Right hindlimb (tissue), 1 donor: ENCODE data around the gene XG.
"Not testable (repeated sequence)": the region's sequence is repeated elsewhere in the genome, so short reads cannot be mapped to it uniquely, and the experiment has no call there.

ENCODE experiments used
- DNase-seq: peaks from one replicate; pipeline ENCODE4 v3.0.0-alpha.2; 2018

Gene XG

GRCh38 chrX:2781698-2782097 lies 29.9 kb downstream of the XG start:
- DNase-seq: no peak

DNA sequence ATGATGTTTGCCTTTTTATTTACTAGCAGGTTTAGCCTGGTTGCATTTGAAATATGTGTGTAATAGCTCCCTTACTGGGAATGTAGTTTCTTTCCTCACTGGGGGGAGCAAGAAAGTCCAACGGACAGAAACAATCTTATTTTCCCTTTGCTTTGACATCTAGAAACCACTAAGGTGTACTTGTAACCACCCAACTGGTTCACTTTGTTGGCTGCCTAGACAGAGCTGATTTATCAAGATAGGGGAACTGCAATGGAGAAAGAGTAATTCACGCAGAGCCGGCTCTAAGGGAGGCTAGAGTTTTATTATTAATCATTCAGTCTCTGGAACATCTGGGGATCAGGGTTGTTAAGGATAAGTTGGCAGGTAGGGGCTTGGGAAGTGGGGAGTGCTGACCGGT lies 30.3 kb downstream of the XG start:
- no peak for DNase-seq

GRCh38 chrX:2782778-2783177 lies 30.9 kb downstream of the XG start:
- DNase-seq: no peak

GRCh38 chrX:2784026-2784425 lies 32.2 kb downstream of the XG start:
- no peak for DNase-seq

GRCh38 chrX:2785538-2785937 lies 33.7 kb downstream of the XG start:
- DNase-seq: no peak

DNA sequence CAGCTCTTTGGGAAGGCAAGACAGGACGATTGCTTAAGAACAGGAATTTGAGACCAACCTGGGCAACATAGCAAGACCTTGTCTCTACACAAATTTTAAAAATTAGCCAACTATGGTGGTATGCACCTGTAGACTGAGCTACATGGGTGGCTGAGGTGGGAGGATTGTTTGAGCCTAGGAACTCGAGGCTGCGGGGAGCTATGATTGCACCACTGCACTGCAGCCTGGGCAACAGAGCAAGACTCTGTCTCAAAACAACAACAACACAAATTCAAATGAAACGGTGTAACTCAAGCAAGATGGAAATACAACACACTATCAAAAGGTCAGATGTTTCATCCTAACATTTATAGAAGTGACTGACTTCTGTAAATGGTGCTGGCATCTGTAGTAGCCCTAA lies 37.1 kb downstream of the XG start:
- no peak for DNase-seq

- no peak for DNase-seq
Measured at GRCh38 chrX:2789569-2789968, 37.7 kb downstream of the XG start.

DNA sequence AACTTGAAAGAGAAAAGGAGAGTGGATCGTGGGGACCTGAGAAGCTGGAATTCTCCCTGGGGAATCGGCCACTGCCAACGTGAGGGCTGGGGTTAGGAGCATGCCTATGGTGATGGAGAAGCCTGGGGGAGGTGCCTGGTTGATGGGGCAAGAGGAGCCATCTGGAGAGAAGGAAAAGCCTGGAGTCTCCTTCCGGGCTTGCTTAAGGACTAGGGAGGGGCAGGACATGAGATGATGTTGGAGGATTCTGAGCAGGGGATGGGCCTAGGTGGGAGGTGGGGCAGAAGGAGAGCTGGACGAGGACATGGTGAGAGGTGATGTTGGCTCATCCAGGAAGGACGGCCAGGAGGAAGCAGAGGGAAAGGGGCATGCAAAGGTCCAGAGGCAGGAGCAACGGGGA lies 41.9 kb downstream of the XG start:
- DNase-seq: no peak

- DNase-seq: no peak
Measured at GRCh38 chrX:2794336-2794735, 42.5 kb downstream of the XG start.

DNA sequence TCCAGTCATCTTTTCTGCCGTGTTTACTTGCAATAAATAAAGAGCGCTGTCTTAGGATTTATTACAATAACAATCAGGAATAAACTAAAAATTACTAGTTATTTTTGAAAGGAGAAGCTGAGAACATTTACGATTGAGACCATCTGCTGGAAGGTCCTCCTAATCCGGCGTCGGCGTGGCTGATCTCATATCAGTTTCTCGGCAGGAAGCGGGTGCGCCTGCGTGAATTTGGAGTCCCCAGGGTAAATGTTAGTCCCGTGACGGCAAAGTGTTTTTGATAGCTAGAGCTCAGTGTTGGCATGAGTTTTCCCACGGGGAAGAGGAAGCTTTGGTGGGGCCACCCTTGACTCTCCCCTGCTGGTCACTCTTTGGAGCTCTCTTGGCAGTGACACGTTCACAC lies 45.0 kb downstream of the XG start:
- DNase-seq: not testable (repeated sequence)

GRCh38 chrX:2799369-2799768 lies 47.5 kb downstream of the XG start:
- no peak for DNase-seq

- not testable (repeated sequence) for DNase-seq
Measured at GRCh38 chrX:2799980-2800379, 48.1 kb downstream of the XG start.

DNA sequence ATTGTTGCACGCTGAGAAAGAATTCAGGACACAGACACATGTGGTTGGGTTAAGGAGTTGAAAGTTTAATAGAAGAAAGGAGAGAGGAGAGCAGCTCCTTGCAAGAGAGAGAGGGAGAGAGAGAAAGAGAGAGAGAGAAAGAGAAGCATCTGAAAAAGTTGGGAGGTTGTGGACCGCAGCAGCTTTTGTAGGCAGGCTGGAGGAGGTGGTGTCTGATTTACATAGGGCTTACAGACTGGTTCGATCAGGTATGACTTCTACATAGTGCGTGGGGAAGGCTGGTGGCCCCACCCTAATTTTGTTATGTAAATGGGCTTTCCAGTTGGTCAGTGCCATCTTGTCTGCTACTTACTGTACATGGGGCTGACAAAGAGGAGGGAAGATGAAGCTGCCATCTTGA lies 49.4 kb downstream of the XG start:
- DNase-seq: no peak

DNA sequence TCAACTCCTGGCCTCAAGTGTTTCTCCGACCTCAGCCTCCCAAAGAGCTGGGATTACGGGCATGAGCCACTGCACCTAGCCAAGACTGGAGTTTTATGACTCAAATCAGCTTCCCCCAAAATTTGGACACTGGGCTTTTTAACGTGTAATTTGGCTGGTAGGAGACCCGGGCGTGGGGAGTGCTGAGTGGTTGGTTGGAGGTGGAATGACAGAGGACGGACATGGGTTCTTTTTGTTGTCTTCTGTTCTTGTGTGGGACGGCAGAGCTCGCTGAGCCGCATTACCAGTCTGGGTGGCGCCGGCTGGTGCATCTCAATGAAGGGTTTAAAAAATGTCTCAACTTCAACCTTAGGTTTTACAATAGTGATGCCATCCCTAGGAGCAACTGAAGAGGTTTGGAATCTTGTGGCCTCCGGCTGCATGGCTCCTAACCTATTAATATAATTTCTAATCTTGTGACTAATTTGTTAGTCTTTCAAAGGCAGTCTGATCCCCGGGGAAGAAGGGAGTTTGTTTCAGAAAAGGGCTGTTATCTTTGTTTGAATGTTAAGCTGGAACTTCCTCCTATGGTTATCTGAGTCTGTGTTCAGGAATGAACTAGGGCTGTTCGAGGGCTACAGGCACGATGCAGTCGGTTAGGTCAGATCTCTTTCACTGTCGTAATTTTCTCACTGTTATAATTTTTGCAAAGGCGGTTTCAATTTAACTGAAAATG lies 50.7 kb downstream of the XG start:
- DNase-seq: not testable (repeated sequence)

DNA sequence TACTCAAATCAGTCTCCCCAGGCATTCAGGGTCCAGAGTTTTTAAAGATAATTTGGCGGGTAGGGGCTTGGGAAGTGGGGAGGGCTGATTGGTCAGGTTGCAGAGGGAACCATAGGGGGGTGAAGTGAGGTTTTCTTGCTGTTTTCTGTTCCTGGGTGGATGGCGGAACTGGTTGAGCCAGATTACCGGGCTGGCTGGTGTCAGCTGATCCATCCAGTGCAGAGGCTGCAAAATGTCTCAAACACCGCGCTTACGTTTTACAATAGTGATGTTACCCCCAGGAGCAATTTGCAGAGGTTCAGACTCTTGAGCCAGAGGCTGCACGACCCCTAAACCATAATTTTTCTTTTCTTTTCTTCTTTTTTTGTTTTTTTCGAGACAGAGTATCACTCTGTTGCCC lies 51.6 kb downstream of the XG start:
- DNase-seq: not testable (repeated sequence)

DNA sequence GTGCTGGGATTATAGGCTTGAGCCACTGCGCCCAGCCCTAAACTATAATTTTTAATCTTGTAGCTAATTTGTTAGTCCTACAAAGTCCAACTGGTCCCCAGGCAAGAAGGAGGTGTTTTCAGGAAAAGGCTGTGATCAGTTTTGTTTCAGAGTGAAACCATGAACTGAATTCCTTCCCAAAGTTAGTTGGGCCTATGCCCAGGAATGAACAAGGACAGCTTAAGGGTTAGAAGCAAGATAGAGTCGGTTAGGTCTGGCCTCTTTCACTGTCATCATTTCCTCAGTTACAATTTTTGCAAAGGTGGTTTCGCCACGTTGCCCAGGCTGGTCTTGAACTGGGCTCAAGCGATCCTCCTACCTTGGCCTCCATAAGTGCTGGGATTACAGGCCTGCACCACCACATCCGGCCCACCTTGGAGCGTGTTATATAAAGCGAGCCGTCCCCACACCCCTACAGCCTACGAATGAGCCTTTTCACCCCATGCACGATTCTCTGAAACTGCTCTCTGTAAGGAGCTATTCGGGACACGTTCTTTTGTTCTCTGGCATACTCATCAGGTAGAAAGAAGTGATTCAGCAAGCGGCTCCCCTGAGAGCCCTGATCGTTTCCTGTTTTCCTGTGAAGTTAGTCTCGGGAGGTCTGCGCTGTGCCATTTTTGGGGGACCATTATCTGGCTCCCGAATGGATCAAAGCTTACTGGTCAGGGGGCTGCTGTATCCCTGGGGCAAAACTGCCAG lies 52.4 kb downstream of the XG start:
- not testable (repeated sequence) for DNase-seq

GRCh38 chrX:2804858-2805257 lies 53.0 kb downstream of the XG start:
- peak; percentile 37 for DNase-seq

- no peak for DNase-seq
Measured at GRCh38 chrX:2811271-2811670, 59.4 kb downstream of the XG start.

GRCh38 chrX:2812161-2812907 lies 60.5 kb downstream of the XG start:
- DNase-seq: not testable (repeated sequence)

- no peak for DNase-seq
Measured at GRCh38 chrX:2817036-2817435, 65.2 kb downstream of the XG start.

- no peak for DNase-seq
Measured at GRCh38 chrX:2819345-2820135, 67.7 kb downstream of the XG start.

DNA sequence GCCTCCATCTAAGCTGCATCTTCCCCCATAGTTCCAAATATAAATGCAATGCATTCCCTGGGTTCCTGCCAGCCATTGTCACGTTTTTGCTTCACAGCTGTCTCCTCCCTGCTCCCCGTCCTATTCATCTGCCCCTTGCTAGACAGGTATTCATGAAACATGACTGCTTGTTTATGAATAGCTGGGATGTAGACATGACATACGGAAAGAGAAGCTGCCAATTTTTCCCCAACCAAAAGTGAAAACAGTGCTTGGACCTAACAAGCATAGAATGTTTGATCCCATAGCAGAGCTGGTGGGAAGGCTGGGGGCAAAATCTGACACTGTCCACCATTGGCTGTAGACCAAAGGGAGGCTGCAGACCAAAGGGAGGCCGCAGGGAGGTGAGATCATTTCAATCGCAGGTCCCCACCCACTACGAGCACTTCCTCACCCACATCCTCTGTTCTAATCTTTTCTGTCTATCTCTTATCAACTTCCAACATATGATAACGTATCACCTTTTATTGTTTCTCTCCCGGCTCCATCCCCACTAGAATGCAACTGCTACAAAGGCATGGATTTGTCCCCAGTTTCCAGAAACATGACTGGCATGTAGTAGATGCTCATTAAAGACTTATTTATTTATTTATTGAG lies 68.4 kb downstream of the XG start:
- no peak for DNase-seq
